Left renal pelvis (tissue), 4 donors: Measurements from ENCODE around the gene SLC35B2. TPM values are rescaled to one million over a fixed set of nuclear protein-coding genes. Genes with fewer than 3 reads are reported as not detected.

Experiments used
- polyA plus RNA-seq, 4 donors: library from polyadenylated mRNA; unstranded; fragments of 120-200 nt; gene quantifications; one replicate each; pipeline ENCODE4 v1.2.1, GENCODE V29; 2013; ENCODE audit not compliant: insufficient read length in 4 of 4

SLC35B2 gene
- polyA plus RNA-seq, 4 donors, result 51.5 to 57.5 (median 54.1) TPM

Other genes starting within 250 kb of the SLC35B2 start
- 10 to 100 TPM; 37.0 to 44.0 (median 38.1) TPM for gene MRPL14, start 130.1 kb downstream of the SLC35B2 start, polyA plus RNA-seq
- gene TMEM63B, start 130.0 kb downstream of the SLC35B2 start, polyA plus RNA-seq, result 10 to 100 TPM; 23.9 to 37.9 (median 31.3) TPM
- gene CAPN11, start 98.7 kb downstream of the SLC35B2 start, polyA plus RNA-seq, result under 1 TPM in 3 of 4 donors, not detected in 1; 0.07 to 0.37 (median 0.08) TPM
- gene MYMX, start 40.6 kb downstream of the SLC35B2 start, polyA plus RNA-seq, result 1 to 10 TPM in 2 of 4 donors, under 1 TPM in 2; 0.33 to 1.2 (median 0.83) TPM
- 10 to 100 TPM; 29.9 to 38.7 (median 34.6) TPM for gene SLC29A1, start 33.9 kb downstream of the SLC35B2 start, polyA plus RNA-seq
- 1,000 to 10,000 TPM; 1,104 to 1,369 (median 1,222) TPM for gene HSP90AB1, start 10.4 kb downstream of the SLC35B2 start, polyA plus RNA-seq
- 10 to 100 TPM in 3 of 4 donors, 1 to 10 TPM in 1; 6.2 to 11.9 (median 10.6) TPM for gene NFKBIE, start 8.0 kb upstream of the SLC35B2 start, polyA plus RNA-seq
- 1 to 10 TPM in 3 of 4 donors, under 1 TPM in 1; 0.62 to 1.5 (median 1.1) TPM for gene TMEM151B, start 12.9 kb upstream of the SLC35B2 start, polyA plus RNA-seq
- gene AARS2, start 55.8 kb upstream of the SLC35B2 start, polyA plus RNA-seq, result 10 to 100 TPM; 11.1 to 21.8 (median 14.5) TPM
- gene SPATS1, start 85.1 kb upstream of the SLC35B2 start, polyA plus RNA-seq, result not detected
- 10 to 100 TPM; 31.5 to 48.6 (median 40.7) TPM for gene CDC5L, start 130.2 kb upstream of the SLC35B2 start, polyA plus RNA-seq